Hematopoietic multipotent progenitor cell treated with erythropoietin and hydrocortisone succinate and interleukin-3 and kit ligand, for 17 days (in vitro differentiated cells): ENCODE data around the gene FER1L5.

ENCODE experiments used
- DNase-seq: peaks from one replicate; pipeline ENCODE4 v3.0.0-alpha.2; 2015; ENCODE audit warnings: low spot score

The FER1L5 gene

DNA sequence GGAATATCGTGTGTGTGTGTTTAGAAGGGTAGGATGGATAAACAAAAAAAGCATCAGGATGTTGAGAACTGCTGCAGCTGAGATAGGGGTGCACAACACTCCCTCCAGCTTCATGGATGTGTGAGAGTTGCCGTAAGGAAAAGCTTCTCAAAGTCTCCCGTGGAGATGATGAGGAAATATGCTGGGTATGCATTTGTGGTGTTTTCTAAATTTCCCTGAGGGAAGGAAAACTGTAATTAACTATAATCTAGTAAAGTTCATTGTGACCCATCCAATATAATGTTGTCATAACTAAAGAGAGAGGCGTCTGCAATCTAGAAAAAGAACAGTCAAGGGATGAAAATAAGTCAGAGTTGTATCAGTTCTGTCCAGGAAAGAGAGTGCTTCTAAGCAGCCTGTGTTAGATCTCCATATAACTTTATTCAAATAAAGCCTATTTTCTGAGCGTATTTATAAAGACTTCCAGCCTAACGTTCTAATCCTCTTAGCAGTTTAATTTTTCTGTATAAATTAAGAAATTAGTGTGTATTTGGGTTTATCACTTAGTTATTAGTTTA, 104.6 kb downstream of the FER1L5 start:
- no peak for DNase-seq

- DNase-seq: no peak
Measured at GRCh38 chr2:96751800-96752199, 109.2 kb downstream of the FER1L5 start.

DNA sequence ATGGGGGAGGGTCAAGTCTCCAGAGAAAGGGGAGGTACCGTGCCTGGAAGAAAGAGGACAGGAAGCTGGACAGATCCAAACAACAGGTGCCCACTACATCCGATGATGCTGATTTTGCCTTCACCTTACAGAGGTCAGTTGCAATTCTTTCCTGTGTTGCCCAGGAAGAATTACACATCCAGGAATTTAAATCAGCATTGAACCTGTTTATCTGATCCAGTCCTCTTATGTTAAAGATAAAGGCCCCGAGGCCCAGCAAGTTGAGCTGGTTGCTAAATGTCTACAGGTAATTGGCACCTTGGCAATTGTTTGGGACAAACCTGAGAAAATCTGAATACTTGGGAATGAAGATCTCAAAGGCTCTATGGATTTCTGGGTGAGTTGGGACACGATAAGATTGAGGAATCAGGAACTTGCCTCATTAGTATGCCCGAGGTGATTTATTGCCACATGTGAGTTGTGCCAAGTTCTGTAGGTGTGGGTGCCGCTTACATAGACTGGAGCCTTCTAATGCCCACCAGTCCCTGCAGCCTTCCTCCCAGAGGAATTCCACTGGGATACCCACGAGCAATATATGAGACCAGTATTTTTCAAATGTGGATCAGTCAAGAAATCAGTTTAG, 111.2 kb downstream of the FER1L5 start:
- DNase-seq: no peak

DNA sequence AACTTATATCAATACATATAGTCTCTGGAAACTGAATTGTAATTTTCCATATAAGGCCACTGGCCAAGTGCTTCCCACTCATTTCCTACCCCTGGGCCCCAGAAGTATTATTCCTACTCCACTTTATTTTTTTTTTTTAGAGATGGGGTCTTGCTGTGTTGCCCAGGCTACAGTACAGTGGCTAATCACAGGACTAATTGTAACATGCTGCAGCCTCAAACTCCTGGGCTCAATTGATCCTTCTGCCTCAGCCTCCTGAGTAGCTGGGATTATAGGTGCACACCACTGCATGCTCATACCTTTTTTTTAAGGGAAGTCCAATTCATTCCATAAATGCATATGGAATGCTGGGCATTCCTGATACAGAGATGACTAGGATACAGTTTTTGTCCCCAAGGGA, 111.8 kb downstream of the FER1L5 start:
- DNase-seq: no peak
